ENCODE data around the gene ZXDC. TPM values are rescaled to one million over a fixed set of nuclear protein-coding genes. Genes with fewer than 3 reads are reported as not detected.

Gene ZXDC
- total RNA-seq, 1 experiment from 2014 or later = 55.4 TPM

GRCh38 chr3:126419886-126420786, 55.6 kb downstream of the ZXDC start:
- Histone ChIP-seq H3K27ac (no peak overlapping the region), H2AFZ (no peak overlapping the region), H3F3A (ENCODE audit: insufficient read depth, low read depth) (0 out of 2 replicates have a peak, but pooled peaks cover 4% of the 10 kb centered on the region), H3K36me3 (ENCODE audit: low read depth) (no peaks in the 10 kb centered on the region), H3K79me2 (ENCODE audit: low read depth) (no peaks in the 10 kb centered on the region), H3K27me3 (ENCODE audit: insufficient read depth, low read depth) (no peaks in the 10 kb centered on the region), H4K20me1 (ENCODE audit: insufficient read depth) (no peaks in the 10 kb centered on the region), H3K9me2 (ENCODE audit: insufficient read depth) (no peaks in the 10 kb centered on the region), H3K4me2 (no peak overlapping the region), H3K4me3 (no peak overlapping the region), H3K9me3 (ENCODE audit: insufficient read depth, low read depth) (no peaks in the 10 kb centered on the region), H3K4me1 (replicated peaks; ENCODE audit: insufficient read depth) (peaks cover 8% of the 10 kb centered on the region; the same call in 1 of the 2 replicates)
- ChIA-PET POLR2A (ENCODE audit: unreplicated experiment) (no interaction called here), CTCF (interaction anchor here (0.5 kb wide), 1 partner anchor 31 kb away, joined by 9 read pairs; no protein-coding TSS in a partner anchor)
- intact Hi-C loops (cut with micrococcal nuclease; ENCODE audit: unreplicated experiment) = no loop called here
- DNase-seq = peak in 1 of 2 experiments; percentile 17
- TF ChIP-seq EZH2 (IDR thresholded peaks at IDR 0.05; ENCODE audit: low read depth) = no peak
- TF ChIP-seq CTCF (conservative IDR thresholded peaks at IDR 0.05) = no peak
- BruUV-seq (replicated peaks) = no TSS peak

GRCh38 chr3:126419151-126419703, 56.5 kb downstream of the ZXDC start:
- Histone ChIP-seq H3F3A (ENCODE audit: insufficient read depth, low read depth) (0 out of 2 replicates have a peak, but pooled peaks cover 4% of the 10 kb centered on the region), H3K36me3 (ENCODE audit: low read depth) (no peaks in the 10 kb centered on the region), H2AFZ (no peak overlapping the region), H4K20me1 (ENCODE audit: insufficient read depth) (no peaks in the 10 kb centered on the region), H3K27ac (no peak overlapping the region), H3K79me2 (ENCODE audit: low read depth) (no peaks in the 10 kb centered on the region), H3K4me1 (replicated peaks; ENCODE audit: insufficient read depth) (peaks cover 8% of the 10 kb centered on the region; the same call in 1 of the 2 replicates), H3K9me2 (ENCODE audit: insufficient read depth) (no peaks in the 10 kb centered on the region), H3K4me3 (no peak overlapping the region), H3K4me2 (no peak overlapping the region), H3K27me3 (ENCODE audit: insufficient read depth, low read depth) (no peaks in the 10 kb centered on the region), H3K9me3 (ENCODE audit: insufficient read depth, low read depth) (no peaks in the 10 kb centered on the region)
- BruUV-seq (replicated peaks) = no TSS peak
- intact Hi-C loops (cut with micrococcal nuclease; ENCODE audit: unreplicated experiment) = no loop called here
- TF ChIP-seq CTCF (conservative IDR thresholded peaks at IDR 0.05) (no peak), EZH2 (IDR thresholded peaks at IDR 0.05; ENCODE audit: low read depth) (no peak)
- ChIA-PET CTCF (no interaction called here), POLR2A (ENCODE audit: unreplicated experiment) (no interaction called here)
- no peak for DNase-seq

GRCh38 chr3:126418661-126419131, 57.0 kb downstream of the ZXDC start:
- DNase-seq = no peak
- TF ChIP-seq CTCF (conservative IDR thresholded peaks at IDR 0.05) (no peak), EZH2 (IDR thresholded peaks at IDR 0.05; ENCODE audit: low read depth) (no peak)
- Histone ChIP-seq H3K9me2 (ENCODE audit: insufficient read depth) (no peaks in the 10 kb centered on the region), H3K79me2 (ENCODE audit: low read depth) (no peaks in the 10 kb centered on the region), H3K27me3 (ENCODE audit: insufficient read depth, low read depth) (no peaks in the 10 kb centered on the region), H3F3A (ENCODE audit: insufficient read depth, low read depth) (0 out of 2 replicates have a peak, but pooled peaks cover 4% of the 10 kb centered on the region), H3K9me3 (ENCODE audit: insufficient read depth, low read depth) (no peaks in the 10 kb centered on the region), H4K20me1 (ENCODE audit: insufficient read depth) (no peaks in the 10 kb centered on the region), H2AFZ (no peak overlapping the region), H3K36me3 (ENCODE audit: low read depth) (no peaks in the 10 kb centered on the region), H3K4me1 (replicated peaks; ENCODE audit: insufficient read depth) (peaks cover 8% of the 10 kb centered on the region; the same call in 1 of the 2 replicates), H3K4me3 (no peak overlapping the region), H3K27ac (no peak overlapping the region), H3K4me2 (no peak overlapping the region)
- ChIA-PET POLR2A (ENCODE audit: unreplicated experiment) (no interaction called here), CTCF (no interaction called here)
- intact Hi-C loops (cut with micrococcal nuclease; ENCODE audit: unreplicated experiment) = no loop called here
- no TSS peak for BruUV-seq (replicated peaks)

All from PC-9 (cell line).